ENCODE results near the gene STX11. TPM values are rescaled to one million over a fixed set of nuclear protein-coding genes. Genes with fewer than 3 reads are reported as not detected.

The STX11 gene
- total RNA-seq, 1 experiment from 2014 or later, result 0.69 TPM

DNA sequence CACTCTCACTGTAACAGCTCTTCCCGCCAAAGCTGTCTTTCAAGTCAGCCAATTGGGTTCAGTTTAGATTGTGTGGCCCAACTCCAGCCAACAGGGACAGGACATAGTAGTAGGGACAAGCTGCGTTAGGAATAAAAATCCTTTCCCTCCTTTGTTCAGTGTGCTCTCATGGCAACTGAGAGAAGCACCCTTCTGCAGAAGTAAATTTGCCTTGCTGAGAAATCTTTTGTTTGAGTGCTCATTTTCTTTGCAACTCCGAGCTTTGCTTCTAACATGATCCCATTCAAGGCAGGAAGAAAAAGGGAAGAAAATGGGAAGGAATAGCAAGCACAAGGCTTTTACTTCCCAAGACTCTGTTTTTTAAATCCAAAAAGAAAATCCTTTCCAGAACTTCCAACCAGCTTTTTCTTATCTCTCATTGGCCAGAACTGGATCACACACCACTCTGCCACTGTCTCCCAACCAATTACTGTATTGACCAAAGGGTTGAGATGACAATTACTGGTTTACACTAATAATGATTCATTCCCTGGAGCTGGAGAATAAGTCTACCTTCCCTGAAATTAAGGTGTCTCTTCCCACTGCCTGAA lies 52.7 kb downstream of the STX11 start:
- RAD21 ChIA-PET (ENCODE audit: low non-redundant PET in 1 of 2, low total read pairs in 2 of 2, uncharacterized antibody in 2 of 2, unreplicated experiment in 2 of 2), result no interaction called here
- Histone ChIP-seq H3K4me2 (ENCODE audit: low read length) (no peak overlapping the region), H3K79me2 (ENCODE audit: insufficient read depth, low read length) (no peaks in the 10 kb centered on the region), H4K20me1 (ENCODE audit: insufficient read depth) (no peaks in the 10 kb centered on the region), H2AFZ (ENCODE audit: low read depth, low read length, poor library complexity, severe bottlenecking) (no peak overlapping the region), H3K27ac (ENCODE audit: low read depth, low read length) (no peak overlapping the region), H3K9me3 (ENCODE audit: control insufficient read depth in 1 of 2, insufficient read depth in 1 of 2, low read depth in 1 of 2, low read length in 2 of 2) (peaks cover 4 to 6% of the 10 kb centered on the region in 2 experiments; a peak in 2 of 4 replicates), H3K4me1 (ENCODE audit: control insufficient read depth in 1 of 2, insufficient read depth in 2 of 2, low read length in 2 of 2) (no peaks in the 10 kb centered on the region), H3K27me3 (ENCODE audit: insufficient read depth, low read length) (no peaks in the 10 kb centered on the region), H3K36me3 (ENCODE audit: control insufficient read depth in 1 of 2, insufficient read depth in 2 of 2, low read length in 2 of 2) (no peaks in the 10 kb centered on the region), H3K9ac (ENCODE audit: low read length) (no peak overlapping the region), H3K9me2 (ENCODE audit: insufficient read depth) (no peaks in the 10 kb centered on the region), H3K4me3 (replicated peaks in 1 of 2; ENCODE audit: low read depth in 1 of 2, low read length in 2 of 2) (no peak overlapping the region)
- CTCF ChIA-PET, result no interaction called here
- POLR2A ChIA-PET, result no interaction called here
- ATAC-seq (no peak), DNase-seq (ENCODE audit: low read depth, low spot score) (no peak)
- intact Hi-C loops (cut with micrococcal nuclease), result no loop called here
- BruUV-seq (replicated peaks), result no TSS peak
- TF ChIP-seq SRF (IDR thresholded peaks at IDR 0.05; ENCODE audit: low read depth), result no peak
- TF ChIP-seq CBX3 (IDR thresholded peaks at IDR 0.05; ENCODE audit: low read depth), result peak; percentile 86

DNA sequence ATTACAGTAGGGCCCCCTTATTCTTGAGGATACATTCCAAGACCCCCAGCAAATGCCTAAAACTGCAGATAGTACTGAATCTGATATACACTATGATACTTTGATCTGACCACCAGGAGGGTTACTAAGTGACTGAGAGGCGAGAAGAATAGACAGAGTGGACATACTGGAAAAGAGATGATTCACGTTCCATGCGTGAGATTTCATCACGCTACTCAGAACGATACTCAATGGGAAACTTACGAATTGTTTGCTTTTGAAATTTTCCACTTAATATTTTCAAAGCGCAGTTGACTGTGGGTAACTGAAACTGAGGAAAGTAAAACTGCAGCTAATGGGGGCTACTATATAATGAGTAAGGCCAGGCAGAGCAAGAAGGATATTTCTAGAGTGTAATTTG lies 60.8 kb downstream of the STX11 start:
- H3K27ac ChIP-seq (ENCODE audit: low read depth, low read length), result no peak overlapping the region
- H2AFZ ChIP-seq (ENCODE audit: low read depth, low read length, poor library complexity, severe bottlenecking), result no peak overlapping the region
- no peak overlapping the region for H3K9ac ChIP-seq (ENCODE audit: low read length)
- no peaks in the 10 kb centered on the region for H4K20me1 ChIP-seq (ENCODE audit: insufficient read depth)
- no peaks in the 10 kb centered on the region for H3K79me2 ChIP-seq (ENCODE audit: insufficient read depth, low read length)
- no peak overlapping the region for H3K4me2 ChIP-seq (ENCODE audit: low read length)
- CTCF ChIA-PET, result no interaction called here
- no peaks in the 10 kb centered on the region for H3K36me3 ChIP-seq (ENCODE audit: control insufficient read depth in 1 of 2, insufficient read depth in 2 of 2, low read length in 2 of 2)
- peaks cover 7 to 10% of the 10 kb centered on the region in 2 experiments; a peak in 3 of 4 replicates for H3K4me1 ChIP-seq (ENCODE audit: control insufficient read depth in 1 of 2, insufficient read depth in 2 of 2, low read length in 2 of 2)
- BruUV-seq (replicated peaks), result no TSS peak
- POLR2A ChIA-PET, result no interaction called here
- H3K9me2 ChIP-seq (ENCODE audit: insufficient read depth), result no peaks in the 10 kb centered on the region
- TF ChIP-seq, protein P1, sequence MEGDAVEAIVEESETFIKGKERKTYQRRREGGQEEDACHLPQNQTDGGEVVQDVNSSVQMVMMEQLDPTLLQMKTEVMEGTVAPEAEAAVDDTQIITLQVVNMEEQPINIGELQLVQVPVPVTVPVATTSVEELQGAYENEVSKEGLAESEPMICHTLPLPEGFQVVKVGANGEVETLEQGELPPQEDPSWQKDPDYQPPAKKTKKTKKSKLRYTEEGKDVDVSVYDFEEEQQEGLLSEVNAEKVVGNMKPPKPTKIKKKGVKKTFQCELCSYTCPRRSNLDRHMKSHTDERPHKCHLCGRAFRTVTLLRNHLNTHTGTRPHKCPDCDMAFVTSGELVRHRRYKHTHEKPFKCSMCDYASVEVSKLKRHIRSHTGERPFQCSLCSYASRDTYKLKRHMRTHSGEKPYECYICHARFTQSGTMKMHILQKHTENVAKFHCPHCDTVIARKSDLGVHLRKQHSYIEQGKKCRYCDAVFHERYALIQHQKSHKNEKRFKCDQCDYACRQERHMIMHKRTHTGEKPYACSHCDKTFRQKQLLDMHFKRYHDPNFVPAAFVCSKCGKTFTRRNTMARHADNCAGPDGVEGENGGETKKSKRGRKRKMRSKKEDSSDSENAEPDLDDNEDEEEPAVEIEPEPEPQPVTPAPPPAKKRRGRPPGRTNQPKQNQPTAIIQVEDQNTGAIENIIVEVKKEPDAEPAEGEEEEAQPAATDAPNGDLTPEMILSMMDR (IDR thresholded peaks at IDR 0.05 in 2 of 3, conservative IDR thresholded peaks at IDR 0.05 in 1 of 3; ENCODE audit: borderline replicate concordance in 1 of 3, insufficient read depth in 1 of 3, low read depth in 2 of 3, low read length in 2 of 3), result no peak
- TF ChIP-seq ZNF274 (IDR thresholded peaks at IDR 0.05; ENCODE audit: low read depth, low read length), result no peak
- TF ChIP-seq EZH2phosphoT487 (IDR thresholded peaks at IDR 0.05; ENCODE audit: borderline replicate concordance), result no peak
- TF ChIP-seq, protein P2, sequence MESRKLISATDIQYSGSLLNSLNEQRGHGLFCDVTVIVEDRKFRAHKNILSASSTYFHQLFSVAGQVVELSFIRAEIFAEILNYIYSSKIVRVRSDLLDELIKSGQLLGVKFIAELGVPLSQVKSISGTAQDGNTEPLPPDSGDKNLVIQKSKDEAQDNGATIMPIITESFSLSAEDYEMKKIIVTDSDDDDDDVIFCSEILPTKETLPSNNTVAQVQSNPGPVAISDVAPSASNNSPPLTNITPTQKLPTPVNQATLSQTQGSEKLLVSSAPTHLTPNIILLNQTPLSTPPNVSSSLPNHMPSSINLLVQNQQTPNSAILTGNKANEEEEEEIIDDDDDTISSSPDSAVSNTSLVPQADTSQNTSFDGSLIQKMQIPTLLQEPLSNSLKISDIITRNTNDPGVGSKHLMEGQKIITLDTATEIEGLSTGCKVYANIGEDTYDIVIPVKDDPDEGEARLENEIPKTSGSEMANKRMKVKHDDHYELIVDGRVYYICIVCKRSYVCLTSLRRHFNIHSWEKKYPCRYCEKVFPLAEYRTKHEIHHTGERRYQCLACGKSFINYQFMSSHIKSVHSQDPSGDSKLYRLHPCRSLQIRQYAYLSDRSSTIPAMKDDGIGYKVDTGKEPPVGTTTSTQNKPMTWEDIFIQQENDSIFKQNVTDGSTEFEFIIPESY (IDR thresholded peaks at IDR 0.05; ENCODE audit: extremely low read depth, insufficient replicate concordance, low read length), result no peak
- TF ChIP-seq FOSL1 (IDR thresholded peaks at IDR 0.05; ENCODE audit: low read depth), result no peak
- no peak for TF ChIP-seq TCF7L2 (IDR thresholded peaks at IDR 0.05; ENCODE audit: borderline replicate concordance, extremely low read depth, insufficient read depth, insufficient read length)
- TF ChIP-seq SIN3A (IDR thresholded peaks at IDR 0.05; ENCODE audit: low read depth), result no peak
- TF ChIP-seq, protein P3, sequence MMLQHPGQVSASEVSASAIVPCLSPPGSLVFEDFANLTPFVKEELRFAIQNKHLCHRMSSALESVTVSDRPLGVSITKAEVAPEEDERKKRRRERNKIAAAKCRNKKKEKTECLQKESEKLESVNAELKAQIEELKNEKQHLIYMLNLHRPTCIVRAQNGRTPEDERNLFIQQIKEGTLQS (IDR thresholded peaks at IDR 0.05), result no peak
- TF ChIP-seq CBX3 (IDR thresholded peaks at IDR 0.05; ENCODE audit: low read depth), result no peak
- no peak for TF ChIP-seq SRF (IDR thresholded peaks at IDR 0.05; ENCODE audit: low read depth)
- no peak for TF ChIP-seq EZH2 (IDR thresholded peaks at IDR 0.05)
- no peak for TF ChIP-seq SP1 (IDR thresholded peaks at IDR 0.05; ENCODE audit: low read depth)
- no peak for TF ChIP-seq POLR2A (IDR thresholded peaks at IDR 0.05; ENCODE audit: borderline replicate concordance, extremely low read depth, insufficient read depth, insufficient read length)
- TF ChIP-seq ZFX (IDR thresholded peaks at IDR 0.05), result no peak
- TF ChIP-seq EGR1 (IDR thresholded peaks at IDR 0.05; ENCODE audit: low read depth), result no peak
- TF ChIP-seq, protein P4, sequence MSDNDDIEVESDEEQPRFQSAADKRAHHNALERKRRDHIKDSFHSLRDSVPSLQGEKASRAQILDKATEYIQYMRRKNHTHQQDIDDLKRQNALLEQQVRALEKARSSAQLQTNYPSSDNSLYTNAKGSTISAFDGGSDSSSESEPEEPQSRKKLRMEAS (IDR thresholded peaks at IDR 0.05), result no peak
- no peaks in the 10 kb centered on the region for H3K27me3 ChIP-seq (ENCODE audit: insufficient read depth, low read length)
- ATAC-seq, result no peak
- DNase-seq (ENCODE audit: low read depth, low spot score), result no peak
- H3K9me3 ChIP-seq (ENCODE audit: control insufficient read depth in 1 of 2, insufficient read depth in 1 of 2, low read depth in 1 of 2, low read length in 2 of 2), result peaks cover 0 to 9% of the 10 kb centered on the region in 2 experiments; a peak in 1 of 4 replicates
- RAD21 ChIA-PET (ENCODE audit: low non-redundant PET in 1 of 2, low total read pairs in 2 of 2, uncharacterized antibody in 2 of 2, unreplicated experiment in 2 of 2), result no interaction called here
- no peak overlapping the region for H3K4me3 ChIP-seq (replicated peaks in 1 of 2; ENCODE audit: low read depth in 1 of 2, low read length in 2 of 2)
- intact Hi-C loops (cut with micrococcal nuclease), result no loop called here
